ENCODE results near the gene TMEM61. TPM values are rescaled to one million over a fixed set of nuclear protein-coding genes. Genes with fewer than 3 reads are reported as not detected.
A peak's percentile ranks its signal among the peaks of the same experiment; 100 is the strongest.

TMEM61 gene
- polyA plus RNA-seq, 1 of the 3 experiments (the other 2 are of a cell fraction) = not detected

DNA sequence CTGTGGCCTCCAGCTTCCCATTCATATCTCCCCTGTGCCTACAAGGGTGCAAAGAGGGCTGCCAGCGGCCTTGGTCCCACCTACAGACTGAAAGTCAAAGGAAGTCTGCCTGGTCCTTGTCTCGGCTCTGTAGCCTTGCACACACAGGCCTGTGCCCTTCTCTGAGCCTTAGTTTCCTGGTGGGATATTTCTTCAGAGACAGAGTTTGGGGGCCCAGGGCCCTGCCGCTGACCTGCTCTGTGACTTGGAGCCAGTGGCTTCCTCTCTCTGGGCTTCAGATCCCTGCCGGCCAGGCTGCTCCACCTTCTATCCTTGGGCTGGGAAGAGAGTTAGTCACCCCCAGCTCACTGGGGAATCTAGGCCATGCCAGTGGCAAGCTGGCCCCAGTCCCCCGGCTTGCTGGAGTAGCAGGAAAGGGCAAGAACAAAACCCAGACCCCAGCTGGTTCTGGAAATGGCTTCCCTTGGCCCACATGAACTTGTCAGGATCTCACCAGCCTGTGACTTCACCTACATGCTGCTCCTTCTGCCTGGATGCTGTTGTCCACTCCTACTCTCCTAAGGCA, 1.0 kb upstream of the TMEM61 start:
- H3K27me3 ChIP-seq (ENCODE audit: insufficient read depth) = no peaks in the 10 kb centered on the region; the same call in 1 of the 2 replicates
- WGBS (ENCODE audit: low lambda C conversion rate) = 6% methylated on average over 2 of the region's 5 CpGs
- CTCF ChIA-PET = interaction anchor here (0.8 to 5.0 kb wide), 5 partner anchors 15 to 43 kb away, joined by 3 to 42 read pairs (median 18); no protein-coding TSS in a partner anchor

DNA sequence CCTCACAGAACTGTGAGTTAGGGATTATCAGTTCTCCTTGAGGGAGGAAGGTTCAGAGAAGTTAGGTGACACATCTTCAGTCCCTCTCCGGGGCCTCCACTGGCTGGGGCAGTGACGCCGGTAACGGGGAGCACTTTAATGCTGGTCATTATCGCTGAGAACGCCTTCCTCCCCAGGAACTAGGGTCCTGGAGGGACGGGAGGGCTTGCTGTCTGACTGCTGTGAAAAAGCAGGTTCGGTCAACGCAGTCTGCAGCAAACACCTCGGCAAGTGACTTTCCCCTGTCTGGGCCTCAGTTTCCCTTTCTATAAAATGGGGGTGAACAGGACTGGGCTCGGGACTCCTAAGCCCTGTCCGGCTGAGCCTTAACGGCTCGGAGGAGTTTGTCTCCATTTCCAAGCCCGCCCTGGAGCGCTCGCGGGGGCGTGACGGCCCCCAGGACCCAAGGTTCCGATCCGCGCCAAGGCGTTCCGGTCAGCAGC, 341 bp upstream of the TMEM61 start:
- Histone ChIP-seq H3K9me2 (no peaks in the 10 kb centered on the region), H3K9me3 (no peaks in the 10 kb centered on the region), H3K36me3 (replicated peaks in 1 of 2; ENCODE audit: control insufficient read depth in 1 of 2, insufficient read depth in 2 of 2, low read length in 1 of 2) (no peaks in the 10 kb centered on the region), H3K4me2 (peak overlapping the region; percentile 63), H3F3A (replicated peaks; ENCODE audit: insufficient read depth) (no peaks in the 10 kb centered on the region), H3K4me3 (ENCODE audit: low read depth in 2 of 2, low read length in 1 of 2) (peak overlapping the region in 1 of 2 experiments; percentile 40; a peak in 2 of 4 replicates), H4K20me1 (ENCODE audit: insufficient read depth) (no peaks in the 10 kb centered on the region), H3K27me3 (ENCODE audit: insufficient read depth) (no peaks in the 10 kb centered on the region; the same call in 1 of the 2 replicates), H2AFZ (ENCODE audit: low read depth) (no peak overlapping the region), H3K4me1 (ENCODE audit: control insufficient read depth in 1 of 2, insufficient read depth in 2 of 2, low read depth in 1 of 2, low read length in 1 of 2) (no peaks in the 10 kb centered on the region; a peak in 1 of 4 replicates), H3K27ac (ENCODE audit: low read depth in 2 of 2, low read length in 1 of 2) (no peak overlapping the region), H3K9ac (no peak overlapping the region), H3K79me2 (ENCODE audit: insufficient read depth) (no peaks in the 10 kb centered on the region)
- CTCF ChIA-PET = interaction anchor here (0.7 to 5.0 kb wide), 4 partner anchors 16 to 42 kb away, joined by 3 to 42 read pairs (median 16); no protein-coding TSS in a partner anchor
- POLR2A ChIA-PET = no interaction called here
- 75% methylated on average over 12 of the region's 25 CpGs for WGBS (ENCODE audit: low lambda C conversion rate)
- TF ChIP-seq ZBTB33 (IDR thresholded peaks at IDR 0.05; ENCODE audit: borderline replicate concordance, low read depth) (no peak), CHD2 (IDR thresholded peaks at IDR 0.05; ENCODE audit: low read length, partially characterized antibody) (no peak), GABPA (IDR thresholded peaks at IDR 0.05; ENCODE audit: low read depth) (no peak), POLR2AphosphoS5 (IDR thresholded peaks at IDR 0.05; ENCODE audit: low read depth, low read length) (no peak), REST (IDR thresholded peaks at IDR 0.05; ENCODE audit: low read depth, low read length) (no peak), JUND (IDR thresholded peaks at IDR 0.05) (no peak), ELF1 (IDR thresholded peaks at IDR 0.05) (no peak), RFX5 (IDR thresholded peaks at IDR 0.05; ENCODE audit: low read length) (no peak)
- DNase-seq = no peak

More for the DNA sequence above, 1.0 kb upstream of the TMEM61 start:
- TF ChIP-seq EP300 (IDR thresholded peaks at IDR 0.05; ENCODE audit: borderline replicate concordance in 1 of 2, low read depth in 1 of 2, low read length in 1 of 2) (no peak), MXI1 (IDR thresholded peaks at IDR 0.05; ENCODE audit: low read depth, low read length) (no peak), RXRA (IDR thresholded peaks at IDR 0.05; ENCODE audit: borderline replicate concordance, low read depth) (no peak), SIN3A (IDR thresholded peaks at IDR 0.05; ENCODE audit: borderline replicate concordance, low read depth, low read length) (no peak), SMC3 (IDR thresholded peaks at IDR 0.05; ENCODE audit: low read depth, low read length) (no peak), POLR2AphosphoS5 (IDR thresholded peaks at IDR 0.05; ENCODE audit: low read depth, low read length) (no peak), FOSL2 (IDR thresholded peaks at IDR 0.05; ENCODE audit: borderline replicate concordance, low read depth) (no peak), ZBTB33 (IDR thresholded peaks at IDR 0.05; ENCODE audit: borderline replicate concordance, low read depth) (no peak), RFX5 (IDR thresholded peaks at IDR 0.05; ENCODE audit: low read length) (no peak), GABPA (IDR thresholded peaks at IDR 0.05; ENCODE audit: low read depth) (no peak)
- TF ChIP-seq, protein P1, sequence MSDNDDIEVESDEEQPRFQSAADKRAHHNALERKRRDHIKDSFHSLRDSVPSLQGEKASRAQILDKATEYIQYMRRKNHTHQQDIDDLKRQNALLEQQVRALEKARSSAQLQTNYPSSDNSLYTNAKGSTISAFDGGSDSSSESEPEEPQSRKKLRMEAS (IDR thresholded peaks at IDR 0.05; ENCODE audit: low read depth) = no peak
- Histone ChIP-seq H3K4me2 (no peak overlapping the region), H3K79me2 (ENCODE audit: insufficient read depth) (no peaks in the 10 kb centered on the region), H2AFZ (ENCODE audit: low read depth) (no peak overlapping the region), H3F3A (replicated peaks; ENCODE audit: insufficient read depth) (no peaks in the 10 kb centered on the region), H3K4me3 (ENCODE audit: low read depth in 2 of 2, low read length in 1 of 2) (no peak overlapping the region), H3K4me1 (ENCODE audit: control insufficient read depth in 1 of 2, insufficient read depth in 2 of 2, low read depth in 1 of 2, low read length in 1 of 2) (no peaks in the 10 kb centered on the region; a peak in 1 of 4 replicates), H3K9me2 (no peaks in the 10 kb centered on the region), H3K9me3 (no peaks in the 10 kb centered on the region), H3K36me3 (replicated peaks in 1 of 2; ENCODE audit: control insufficient read depth in 1 of 2, insufficient read depth in 2 of 2, low read length in 1 of 2) (no peaks in the 10 kb centered on the region), H3K27ac (ENCODE audit: low read depth in 2 of 2, low read length in 1 of 2) (no peak overlapping the region), H3K9ac (no peak overlapping the region), H4K20me1 (ENCODE audit: insufficient read depth) (no peaks in the 10 kb centered on the region)
- POLR2A ChIA-PET = no interaction called here
- no peak for DNase-seq

All from SK-N-SH (cell line).